ENCODE data around the gene WDR77. TPM values are rescaled to one million over a fixed set of nuclear protein-coding genes. Genes with fewer than 3 reads are reported as not detected.

WDR77 gene
- total and polyA plus RNA-seq, 2 donors = 29.6 to 36.8 TPM

DNA sequence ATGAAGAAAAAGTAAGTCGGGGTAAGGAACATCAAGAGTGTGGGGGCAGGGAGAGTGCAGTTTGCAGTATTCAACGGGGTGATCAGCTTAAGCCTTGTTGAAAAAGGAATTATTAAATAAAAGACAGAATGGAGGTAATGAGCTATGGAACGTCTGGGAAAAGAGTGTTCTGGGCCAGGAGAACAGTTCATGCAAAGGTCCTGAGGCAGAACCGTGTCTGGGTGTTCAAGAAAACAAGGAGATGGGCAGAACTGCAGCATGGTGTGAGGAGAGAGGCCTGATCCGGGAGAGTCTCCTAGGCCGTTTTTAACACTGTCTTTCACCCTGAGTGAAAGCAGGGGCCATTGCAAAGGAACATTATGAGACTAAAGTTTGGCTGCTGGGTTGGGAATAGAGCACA, 41.8 kb downstream of the WDR77 start:
- H3K27ac ChIP-seq (ENCODE audit: low read depth in 1 of 2, low read length in 1 of 2) = no peak overlapping the region

DNA sequence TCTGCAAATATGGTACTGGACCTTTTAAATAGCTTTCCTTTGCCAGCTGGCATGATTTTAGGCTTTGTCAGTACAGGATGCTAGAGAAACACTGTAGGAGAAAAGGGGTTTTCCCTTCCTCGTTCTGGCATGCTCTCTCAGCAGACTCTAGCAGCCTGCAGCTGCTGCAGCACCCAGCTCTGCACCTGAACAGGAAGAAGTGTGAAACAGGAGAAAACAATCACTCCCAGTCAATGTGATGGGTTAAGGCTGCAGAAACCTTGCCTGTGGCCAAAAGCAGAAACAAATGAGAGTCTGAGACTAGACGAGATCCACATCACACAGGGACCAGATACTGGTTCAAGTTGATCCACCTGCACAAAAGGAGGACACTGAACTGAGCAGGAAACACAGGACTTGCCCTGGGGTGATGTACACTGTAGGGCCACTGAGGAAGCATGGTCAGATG, 42.7 kb downstream of the WDR77 start:
- peak; percentile 39 to 86 (median 63) for DNase-seq (ENCODE audit: low read depth in 6 of 9, low spot score in 9 of 9)
- peak overlapping the region; percentile 40 to 53 for H3K27ac ChIP-seq (ENCODE audit: low read depth in 1 of 2, low read length in 1 of 2)
- H3K4me1 ChIP-seq (ENCODE audit: control insufficient read depth in 2 of 2, insufficient read depth in 2 of 2, low read length in 2 of 2) = peaks cover 6 to 8% of the 10 kb centered on the region in 2 donors
- H3K9me3 ChIP-seq (ENCODE audit: control insufficient read depth in 2 of 2, insufficient read depth in 1 of 2, low read length in 1 of 2) = no peaks in the 10 kb centered on the region
- no peaks in the 10 kb centered on the region for H3K36me3 ChIP-seq (ENCODE audit: control insufficient read depth in 2 of 2, insufficient read depth in 2 of 2, low read length in 1 of 2)
- 1% methylated on average over 2 of the region's 2 CpGs for WGBS
- no peaks in the 10 kb centered on the region for H3K27me3 ChIP-seq (ENCODE audit: control insufficient read depth in 2 of 2, insufficient read depth in 1 of 2, low read length in 1 of 2)
- H3K4me3 ChIP-seq (ENCODE audit: low read length in 2 of 2) = no peak overlapping the region

More for the DNA sequence above, 41.8 kb downstream of the WDR77 start:
- WGBS = 97% methylated on average over 6 of the region's 6 CpGs
- Histone ChIP-seq H3K4me1 (ENCODE audit: control insufficient read depth in 2 of 2, insufficient read depth in 2 of 2, low read length in 2 of 2) (peaks cover 6 to 8% of the 10 kb centered on the region in 2 donors), H3K4me3 (ENCODE audit: low read length in 2 of 2) (no peak overlapping the region), H3K27me3 (ENCODE audit: control insufficient read depth in 2 of 2, insufficient read depth in 1 of 2, low read length in 1 of 2) (no peaks in the 10 kb centered on the region), H3K36me3 (ENCODE audit: control insufficient read depth in 2 of 2, insufficient read depth in 2 of 2, low read length in 1 of 2) (no peaks in the 10 kb centered on the region), H3K9me3 (ENCODE audit: control insufficient read depth in 2 of 2, insufficient read depth in 1 of 2, low read length in 1 of 2) (no peaks in the 10 kb centered on the region)
- no peak for DNase-seq (ENCODE audit: low read depth in 6 of 9, low spot score in 9 of 9)

GRCh38 chr1:111404588-111404987, 44.5 kb downstream of the WDR77 start:
- 82% methylated on average over 4 of the region's 4 CpGs for WGBS
- H3K27ac ChIP-seq (ENCODE audit: low read depth in 1 of 2, low read length in 1 of 2) = no peak overlapping the region

DNA sequence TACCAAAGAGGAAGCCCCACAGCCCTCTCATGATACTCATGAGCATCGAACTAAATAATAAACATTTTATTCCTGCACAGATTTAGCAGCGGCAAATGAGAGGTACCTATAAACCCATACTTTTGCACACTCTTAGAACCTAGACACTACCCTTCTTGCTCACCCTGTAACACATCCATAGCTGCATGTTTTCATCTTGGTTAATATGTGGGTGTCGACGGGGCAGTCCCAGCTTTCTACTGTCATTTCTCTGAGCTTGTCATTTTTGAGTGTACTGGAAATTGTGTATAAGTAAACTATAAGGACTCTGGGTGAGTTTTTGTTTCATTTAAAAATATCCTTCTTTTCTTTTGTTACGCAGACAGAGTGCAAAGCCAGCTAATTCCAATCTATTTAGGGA, 47.0 kb downstream of the WDR77 start:
- WGBS = 95% methylated on average over 5 of the region's 5 CpGs
- DNase-seq (ENCODE audit: low read depth in 6 of 9, low spot score in 9 of 9) = no peak
- no peak overlapping the region for H3K27ac ChIP-seq (ENCODE audit: low read depth in 1 of 2, low read length in 1 of 2)
- H3K4me3 ChIP-seq (ENCODE audit: low read length in 2 of 2) = no peak overlapping the region
- no peaks in the 10 kb centered on the region for H3K9me3 ChIP-seq (ENCODE audit: control insufficient read depth in 2 of 2, insufficient read depth in 1 of 2, low read length in 1 of 2)
- H3K27me3 ChIP-seq (ENCODE audit: control insufficient read depth in 2 of 2, insufficient read depth in 1 of 2, low read length in 1 of 2) = no peaks in the 10 kb centered on the region
- H3K4me1 ChIP-seq (ENCODE audit: control insufficient read depth in 2 of 2, insufficient read depth in 2 of 2, low read length in 2 of 2) = peaks cover 6 to 8% of the 10 kb centered on the region in 2 donors
- no peaks in the 10 kb centered on the region for H3K36me3 ChIP-seq (ENCODE audit: control insufficient read depth in 2 of 2, insufficient read depth in 2 of 2, low read length in 1 of 2)

More at GRCh38 chr1:111404588-111404987, 44.5 kb downstream of the WDR77 start:
- no peaks in the 10 kb centered on the region for H3K9me3 ChIP-seq (ENCODE audit: control insufficient read depth in 2 of 2, insufficient read depth in 1 of 2, low read length in 1 of 2)
- H3K27me3 ChIP-seq (ENCODE audit: control insufficient read depth in 2 of 2, insufficient read depth in 1 of 2, low read length in 1 of 2) = no peaks in the 10 kb centered on the region
- H3K4me3 ChIP-seq (ENCODE audit: low read length in 2 of 2) = no peak overlapping the region
- H3K4me1 ChIP-seq (ENCODE audit: control insufficient read depth in 2 of 2, insufficient read depth in 2 of 2, low read length in 2 of 2) = peaks cover 6 to 8% of the 10 kb centered on the region in 2 donors
- no peaks in the 10 kb centered on the region for H3K36me3 ChIP-seq (ENCODE audit: control insufficient read depth in 2 of 2, insufficient read depth in 2 of 2, low read length in 1 of 2)
- peak in 1 of 9 donors; percentile 13 for DNase-seq (ENCODE audit: low read depth in 6 of 9, low spot score in 9 of 9)

GRCh38 chr1:111399792-111400610, 49.1 kb downstream of the WDR77 start:
- WGBS = 48% methylated on average over 9 of the region's 9 CpGs

GRCh38 chr1:111392460-111392945, 56.6 kb downstream of the WDR77 start:
- Histone ChIP-seq H3K4me1 (ENCODE audit: control insufficient read depth in 2 of 2, insufficient read depth in 2 of 2, low read length in 2 of 2) (no peaks in the 10 kb centered on the region), H3K4me3 (ENCODE audit: low read length in 2 of 2) (no peak overlapping the region), H3K27me3 (ENCODE audit: control insufficient read depth in 2 of 2, insufficient read depth in 1 of 2, low read length in 1 of 2) (no peaks in the 10 kb centered on the region), H3K27ac (ENCODE audit: low read depth in 1 of 2, low read length in 1 of 2) (no peak overlapping the region), H3K9me3 (ENCODE audit: control insufficient read depth in 2 of 2, insufficient read depth in 1 of 2, low read length in 1 of 2) (no peaks in the 10 kb centered on the region), H3K36me3 (ENCODE audit: control insufficient read depth in 2 of 2, insufficient read depth in 2 of 2, low read length in 1 of 2) (no peaks in the 10 kb centered on the region)
- WGBS = 98% methylated on average over 1 of the region's 1 CpG
- DNase-seq (ENCODE audit: low read depth in 6 of 9, low spot score in 9 of 9) = no peak

More at GRCh38 chr1:111399792-111400610, 49.1 kb downstream of the WDR77 start:
- Histone ChIP-seq H3K27ac (ENCODE audit: low read depth in 1 of 2, low read length in 1 of 2) (no peak overlapping the region), H3K36me3 (ENCODE audit: control insufficient read depth in 2 of 2, insufficient read depth in 2 of 2, low read length in 1 of 2) (no peaks in the 10 kb centered on the region), H3K27me3 (ENCODE audit: control insufficient read depth in 2 of 2, insufficient read depth in 1 of 2, low read length in 1 of 2) (no peaks in the 10 kb centered on the region), H3K9me3 (ENCODE audit: control insufficient read depth in 2 of 2, insufficient read depth in 1 of 2, low read length in 1 of 2) (no peaks in the 10 kb centered on the region), H3K4me3 (ENCODE audit: low read length in 2 of 2) (no peak overlapping the region), H3K4me1 (ENCODE audit: control insufficient read depth in 2 of 2, insufficient read depth in 2 of 2, low read length in 2 of 2) (no peaks in the 10 kb centered on the region)
- peak; percentile 13 to 72 (median 43) for DNase-seq (ENCODE audit: low read depth in 6 of 9, low spot score in 9 of 9)

DNA sequence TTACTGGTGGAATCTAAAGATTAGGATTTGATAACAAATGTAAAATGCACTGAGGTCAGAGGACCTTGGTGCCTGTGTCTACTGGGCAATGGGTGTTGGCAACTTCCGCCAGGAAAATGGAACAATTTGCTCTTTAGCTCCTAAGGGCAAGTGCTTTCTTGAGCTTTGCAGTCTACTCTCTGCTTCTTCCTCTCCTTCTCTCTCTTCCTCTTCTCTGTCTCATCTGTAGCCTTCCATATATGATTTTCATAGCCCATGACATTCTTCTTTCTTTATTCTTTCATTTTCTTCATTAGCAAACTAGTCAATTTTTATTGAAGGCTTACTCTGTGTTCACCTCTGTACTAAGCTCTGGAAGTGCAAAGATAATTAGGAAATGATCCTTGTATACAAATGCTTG, 57.0 kb downstream of the WDR77 start:
- H3K4me3 ChIP-seq (ENCODE audit: low read length in 2 of 2) = no peak overlapping the region
- H3K9me3 ChIP-seq (ENCODE audit: control insufficient read depth in 2 of 2, insufficient read depth in 1 of 2, low read length in 1 of 2) = no peaks in the 10 kb centered on the region
- H3K4me1 ChIP-seq (ENCODE audit: control insufficient read depth in 2 of 2, insufficient read depth in 2 of 2, low read length in 2 of 2) = no peaks in the 10 kb centered on the region
- DNase-seq (ENCODE audit: low read depth in 6 of 9, low spot score in 9 of 9) = no peak
- no peaks in the 10 kb centered on the region for H3K27me3 ChIP-seq (ENCODE audit: control insufficient read depth in 2 of 2, insufficient read depth in 1 of 2, low read length in 1 of 2)
- H3K36me3 ChIP-seq (ENCODE audit: control insufficient read depth in 2 of 2, insufficient read depth in 2 of 2, low read length in 1 of 2) = no peaks in the 10 kb centered on the region
- H3K27ac ChIP-seq (ENCODE audit: low read depth in 1 of 2, low read length in 1 of 2) = no peak overlapping the region
- 100% methylated on average over 1 of the region's 1 CpG for WGBS

Other genes starting within 250 kb of the WDR77 start
- 106 TPM for gene DENND2D, start 248.6 kb downstream of the WDR77 start, total RNA-seq
- 134 TPM for gene DENND2D, start 248.6 kb downstream of the WDR77 start, polyA plus RNA-seq
- 291 TPM for gene CHI3L2, start 221.5 kb downstream of the WDR77 start, total RNA-seq
- gene CHI3L2, start 221.5 kb downstream of the WDR77 start, polyA plus RNA-seq = 190 TPM
- 0.05 TPM for gene CHIA, start 158.4 kb downstream of the WDR77 start, total RNA-seq
- 0.30 TPM for gene CHIA, start 158.4 kb downstream of the WDR77 start, polyA plus RNA-seq
- gene OVGP1, start 21.5 kb downstream of the WDR77 start, total RNA-seq = 1.5 TPM
- 6.7 TPM for gene OVGP1, start 21.5 kb downstream of the WDR77 start, polyA plus RNA-seq
- gene ATP5PB, start 208 bp upstream of the WDR77 start, total RNA-seq = 522 TPM
- 311 TPM for gene ATP5PB, start 208 bp upstream of the WDR77 start, polyA plus RNA-seq
- 13.6 TPM for gene C1orf162, start 24.7 kb upstream of the WDR77 start, total RNA-seq
- gene C1orf162, start 24.7 kb upstream of the WDR77 start, polyA plus RNA-seq = 98.7 TPM
- gene ADORA3, start 54.4 kb upstream of the WDR77 start, total RNA-seq = 5.8 TPM
- gene ADORA3, start 54.4 kb upstream of the WDR77 start, polyA plus RNA-seq = 11.0 TPM
- 1.8 TPM for gene TMIGD3, start 54.4 kb upstream of the WDR77 start, total RNA-seq
- gene TMIGD3, start 54.4 kb upstream of the WDR77 start, polyA plus RNA-seq = 28.2 TPM
- gene RAP1A, start 170.5 kb upstream of the WDR77 start, total RNA-seq = 29.6 TPM
- 123 TPM for gene RAP1A, start 170.5 kb upstream of the WDR77 start, polyA plus RNA-seq

All from thymus (tissue), 11 donors.